BE2C (cell line): Measurements from ENCODE around the gene DDIAS. TPM values are rescaled to one million over a fixed set of nuclear protein-coding genes. Genes with fewer than 3 reads are reported as not detected.
"Not testable (repeated sequence)": the region's sequence is repeated elsewhere in the genome, so short reads cannot be mapped to it uniquely, and the experiment has no call there.

ENCODE experiments used
- DNase-seq: peaks from one replicate; pipeline ENCODE4 v3.0.0-alpha.2; 2020
- H3K27me3 ChIP-seq: fragments of 250-450 bp; sonication (Bioruptor Pico); 2 replicates; pipeline ENCODE4 v1.5.1; 2020; ENCODE audit warnings: mild to moderate bottlenecking
- H3K36me3 ChIP-seq: fragments of 250-450 bp; sonication (Bioruptor Pico); 2 replicates; pipeline ENCODE4 v1.5.1; 2020; ENCODE audit warnings: mild to moderate bottlenecking
- H3K4me1 ChIP-seq: fragments of 250-450 bp; sonication (Bioruptor Pico); 2 replicates; pipeline ENCODE4 v1.5.1; 2020
- H3K4me3 ChIP-seq: 2 replicates; pipeline ENCODE4 v1.5.1; 2011; ENCODE audit warnings: low read depth, low read length
- H3K9me3 ChIP-seq: fragments of 250-450 bp; sonication (Bioruptor Pico); 2 replicates; pipeline ENCODE4 v1.5.1; 2020
- polyA plus RNA-seq: library from polyadenylated mRNA; unstranded; fragments of >200 nt; gene quantifications from one replicate; pipeline ENCODE4 v1.2.1, GENCODE V29; 2012; ENCODE audit warnings: low read depth, missing spikeins; ENCODE audit not compliant: insufficient read length, insufficient read depth
- TF ChIP-seq, protein P1 (sequence below): IDR thresholded peaks from 2 replicates; pipeline ENCODE4 v1.5.1; 2012; ENCODE audit warnings: mild to moderate bottlenecking, low read depth, low read length

The DDIAS gene, protein sequence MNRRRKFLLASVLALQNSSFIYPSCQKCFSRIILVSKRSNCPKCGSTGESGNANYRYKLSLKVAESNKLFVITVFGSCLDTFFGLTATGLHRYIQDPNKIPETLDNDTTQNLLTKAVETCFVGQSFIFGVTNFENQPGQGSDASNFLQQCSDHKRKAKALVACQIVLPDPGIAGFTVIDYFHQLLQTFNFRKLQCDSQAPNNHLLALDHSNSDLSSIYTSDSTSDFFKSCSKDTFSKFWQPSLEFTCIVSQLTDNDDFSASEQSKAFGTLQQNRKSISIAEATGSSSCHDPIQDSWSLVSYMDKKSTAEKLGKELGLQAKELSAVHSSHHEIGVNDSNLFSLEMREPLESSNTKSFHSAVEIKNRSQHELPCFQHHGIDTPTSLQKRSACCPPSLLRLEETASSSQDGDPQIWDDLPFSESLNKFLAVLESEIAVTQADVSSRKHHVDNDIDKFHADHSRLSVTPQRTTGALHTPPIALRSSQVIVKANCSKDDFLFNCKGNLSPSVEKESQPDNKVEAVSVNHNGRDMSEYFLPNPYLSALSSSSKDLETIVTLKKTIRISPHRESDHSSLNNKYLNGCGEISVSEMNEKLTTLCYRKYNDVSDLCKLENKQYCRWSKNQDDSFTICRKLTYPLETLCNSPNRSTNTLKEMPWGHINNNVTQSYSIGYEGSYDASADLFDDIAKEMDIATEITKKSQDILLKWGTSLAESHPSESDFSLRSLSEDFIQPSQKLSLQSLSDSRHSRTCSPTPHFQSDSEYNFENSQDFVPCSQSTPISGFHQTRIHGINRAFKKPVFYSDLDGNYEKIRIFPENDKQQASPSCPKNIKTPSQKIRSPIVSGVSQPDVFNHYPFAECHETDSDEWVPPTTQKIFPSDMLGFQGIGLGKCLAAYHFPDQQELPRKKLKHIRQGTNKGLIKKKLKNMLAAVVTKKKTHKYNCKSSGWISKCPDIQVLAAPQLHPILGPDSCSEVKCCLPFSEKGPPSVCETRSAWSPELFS
- polyA plus RNA-seq, result 13.2 TPM

DNA sequence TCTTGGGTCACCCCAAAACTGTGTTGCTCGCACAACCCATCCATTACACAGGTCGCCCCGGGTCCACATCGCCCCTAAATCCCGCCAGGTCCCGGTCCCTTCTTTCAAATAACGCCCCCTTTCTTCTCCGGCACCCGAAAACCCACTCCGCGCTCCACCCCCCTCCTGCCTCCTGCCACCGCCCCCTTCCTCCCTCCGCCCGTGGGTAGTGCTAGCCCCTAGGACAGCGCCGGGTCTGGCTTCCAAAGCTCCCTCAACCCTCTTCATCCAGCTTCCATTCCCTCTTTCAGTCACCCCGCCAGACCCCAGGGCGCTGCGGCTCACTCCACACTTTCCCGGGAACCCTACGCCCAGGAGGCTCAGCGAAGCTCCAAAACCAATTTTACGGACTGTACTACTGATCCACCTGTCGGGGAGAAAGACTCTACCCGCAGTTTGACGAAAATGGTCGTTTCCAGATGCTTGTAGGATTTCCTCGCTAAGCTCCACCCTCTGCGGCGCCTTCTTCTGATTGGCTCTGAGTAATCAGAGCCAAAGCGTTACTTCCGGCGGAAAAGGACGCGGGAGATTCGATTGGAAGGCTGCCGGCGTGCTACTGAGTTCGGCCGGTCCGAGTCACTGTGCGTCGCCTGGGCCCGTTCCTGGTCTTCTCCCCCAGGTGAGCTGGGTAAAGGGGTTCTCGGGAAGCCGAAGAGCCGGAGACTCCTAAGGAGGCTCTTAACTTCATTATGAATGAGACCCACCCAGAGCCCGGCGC, at the start of gene DDIAS:
Gene DDIAS (plus strand): TSS at position 572 of the 757 bp plus-strand sequence. CDS start 13,003 bp downstream, outside the sequence.
- H3K27me3 ChIP-seq, result no peaks in the 10 kb centered on the region
- TF ChIP-seq, protein P1, sequence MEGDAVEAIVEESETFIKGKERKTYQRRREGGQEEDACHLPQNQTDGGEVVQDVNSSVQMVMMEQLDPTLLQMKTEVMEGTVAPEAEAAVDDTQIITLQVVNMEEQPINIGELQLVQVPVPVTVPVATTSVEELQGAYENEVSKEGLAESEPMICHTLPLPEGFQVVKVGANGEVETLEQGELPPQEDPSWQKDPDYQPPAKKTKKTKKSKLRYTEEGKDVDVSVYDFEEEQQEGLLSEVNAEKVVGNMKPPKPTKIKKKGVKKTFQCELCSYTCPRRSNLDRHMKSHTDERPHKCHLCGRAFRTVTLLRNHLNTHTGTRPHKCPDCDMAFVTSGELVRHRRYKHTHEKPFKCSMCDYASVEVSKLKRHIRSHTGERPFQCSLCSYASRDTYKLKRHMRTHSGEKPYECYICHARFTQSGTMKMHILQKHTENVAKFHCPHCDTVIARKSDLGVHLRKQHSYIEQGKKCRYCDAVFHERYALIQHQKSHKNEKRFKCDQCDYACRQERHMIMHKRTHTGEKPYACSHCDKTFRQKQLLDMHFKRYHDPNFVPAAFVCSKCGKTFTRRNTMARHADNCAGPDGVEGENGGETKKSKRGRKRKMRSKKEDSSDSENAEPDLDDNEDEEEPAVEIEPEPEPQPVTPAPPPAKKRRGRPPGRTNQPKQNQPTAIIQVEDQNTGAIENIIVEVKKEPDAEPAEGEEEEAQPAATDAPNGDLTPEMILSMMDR, result no peak
- no peaks in the 10 kb centered on the region for H3K9me3 ChIP-seq
- no peaks in the 10 kb centered on the region for H3K36me3 ChIP-seq
- H3K4me3 ChIP-seq, result peak within 1 kb of the TSS; percentile 79
- DNase-seq, result peak; percentile 97
- H3K4me1 ChIP-seq, result no peaks in the 10 kb centered on the region

DNA sequence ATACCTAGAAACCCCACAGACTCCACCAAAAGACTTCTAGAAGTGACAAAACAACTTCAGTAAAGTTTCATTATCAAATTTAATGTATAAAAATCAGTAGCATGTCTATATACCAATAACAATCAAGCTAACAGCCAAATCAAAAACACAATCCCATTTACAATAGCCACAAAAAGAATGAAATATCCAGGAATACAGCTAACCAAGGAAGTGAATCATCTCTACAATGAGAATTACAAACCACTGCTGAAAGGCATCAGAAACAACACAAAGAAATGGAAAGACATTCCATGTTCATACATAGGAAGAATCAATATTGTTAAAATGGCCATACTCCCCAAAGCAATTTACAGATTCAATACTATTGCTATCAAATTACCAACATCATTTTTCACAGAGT, 47.3 kb upstream of the DDIAS start:
- Histone ChIP-seq H3K9me3 (no peaks in the 10 kb centered on the region), H3K27me3 (no peaks in the 10 kb centered on the region), H3K4me1 (no peaks in the 10 kb centered on the region; the same call in 1 of the 2 replicates), H3K4me3 (no peak overlapping the region), H3K36me3 (peaks cover 14% of the 10 kb centered on the region)
- TF ChIP-seq, protein P1, result no peak
- no peak for DNase-seq

DNA sequence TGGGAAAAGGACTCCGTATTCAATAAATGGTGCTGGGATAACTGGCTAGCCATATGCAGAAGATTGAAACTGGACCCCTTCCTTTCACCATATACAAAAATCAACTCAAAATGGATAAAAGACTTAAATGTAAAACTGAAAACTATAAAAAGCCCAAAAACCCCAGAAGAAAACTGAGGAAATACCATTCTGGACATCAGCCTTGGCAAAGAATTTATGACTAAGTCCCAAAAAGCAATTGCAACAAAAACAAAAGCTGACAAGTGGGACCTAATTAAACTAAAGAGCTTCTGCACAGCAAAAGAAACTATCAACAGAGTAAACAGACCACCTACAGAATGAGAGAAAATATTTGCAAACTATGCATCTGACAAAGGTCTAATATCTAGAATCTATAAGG, 46.6 kb upstream of the DDIAS start:
- DNase-seq, H3K4me3 ChIP-seq, H3K4me1 ChIP-seq, H3K9me3 ChIP-seq, H3K27me3 ChIP-seq: not testable (repeated sequence)
- peaks cover 14% of the 10 kb centered on the region; the same call in 1 of the 2 replicates for H3K36me3 ChIP-seq

DNA sequence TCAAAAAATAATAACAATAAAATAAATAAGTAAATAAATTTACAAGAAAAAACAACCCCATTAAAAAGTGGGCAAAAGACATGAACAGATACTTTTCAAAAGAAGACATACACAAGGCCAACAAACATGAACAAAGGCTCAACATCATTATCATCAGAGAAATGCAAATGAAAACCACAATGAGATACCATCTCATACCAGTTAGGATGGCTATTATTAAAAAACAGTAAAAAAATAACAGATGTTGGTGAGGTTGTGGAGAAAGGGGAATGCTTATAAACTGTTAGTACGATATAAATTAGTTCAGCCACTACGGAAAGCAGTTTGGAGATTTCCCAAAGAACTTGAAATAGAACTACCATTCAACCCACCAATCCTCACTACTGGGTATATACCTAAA, 45.9 kb upstream of the DDIAS start:
- Histone ChIP-seq H3K36me3 (peaks cover 14% of the 10 kb centered on the region; the same call in 1 of the 2 replicates), H3K9me3 (no peaks in the 10 kb centered on the region), H3K4me3 (no peak overlapping the region), H3K4me1 (no peaks in the 10 kb centered on the region; the same call in 1 of the 2 replicates), H3K27me3 (no peaks in the 10 kb centered on the region)
- TF ChIP-seq, protein P1, result no peak
- DNase-seq, result no peak

DNA sequence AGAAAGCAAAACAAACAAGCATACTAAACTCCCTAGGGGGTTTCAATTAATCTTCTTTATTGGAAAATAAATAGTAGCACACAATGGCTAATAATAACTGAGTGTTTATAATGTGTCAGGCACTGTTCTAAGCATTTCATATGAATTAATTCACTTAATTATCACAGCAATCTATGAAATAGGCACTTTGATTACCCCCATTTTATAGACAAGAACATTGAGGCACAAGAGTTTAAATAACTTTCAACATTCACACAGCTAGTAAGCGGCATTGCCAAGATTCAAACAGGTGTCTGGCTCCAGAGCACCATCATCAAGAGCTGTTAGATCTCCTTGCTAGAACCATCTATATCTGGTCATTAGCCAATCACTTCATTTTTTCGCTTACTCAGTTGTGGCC, 44.4 kb upstream of the DDIAS start:
- Histone ChIP-seq H3K4me3 (no peak overlapping the region), H3K36me3 (peaks cover 14% of the 10 kb centered on the region; the same call in 1 of the 2 replicates), H3K9me3 (no peaks in the 10 kb centered on the region), H3K27me3 (no peaks in the 10 kb centered on the region), H3K4me1 (no peaks in the 10 kb centered on the region; the same call in 1 of the 2 replicates)
- TF ChIP-seq, protein P1, result no peak
- DNase-seq, result no peak

DNA sequence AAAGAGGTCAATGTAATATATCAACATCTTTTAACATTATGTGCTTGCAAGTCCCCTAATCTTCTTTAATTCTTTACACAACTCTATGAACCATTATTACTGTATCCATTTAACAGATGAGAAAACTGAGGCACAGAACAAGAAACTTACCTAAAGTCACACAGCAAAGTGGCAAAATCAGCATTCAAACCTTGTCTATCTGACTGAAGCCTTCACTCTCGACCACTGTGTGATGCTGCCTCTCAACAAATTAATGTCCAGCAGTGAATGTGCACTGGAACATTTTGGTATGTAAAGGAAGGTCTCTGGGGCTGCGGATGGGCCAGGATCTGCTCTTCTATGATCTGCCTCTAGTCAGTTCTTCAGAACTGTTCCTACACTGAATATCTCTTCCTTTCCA, 43.4 kb upstream of the DDIAS start:
- Histone ChIP-seq H3K4me1 (no peaks in the 10 kb centered on the region; the same call in 1 of the 2 replicates), H3K4me3 (no peak overlapping the region), H3K27me3 (no peaks in the 10 kb centered on the region), H3K36me3 (peaks cover 14% of the 10 kb centered on the region; the same call in 1 of the 2 replicates), H3K9me3 (no peaks in the 10 kb centered on the region)
- no peak for DNase-seq
- TF ChIP-seq, protein P1, result no peak
